ENCODE measurements around the gene USP38.

Gene USP38

DNA sequence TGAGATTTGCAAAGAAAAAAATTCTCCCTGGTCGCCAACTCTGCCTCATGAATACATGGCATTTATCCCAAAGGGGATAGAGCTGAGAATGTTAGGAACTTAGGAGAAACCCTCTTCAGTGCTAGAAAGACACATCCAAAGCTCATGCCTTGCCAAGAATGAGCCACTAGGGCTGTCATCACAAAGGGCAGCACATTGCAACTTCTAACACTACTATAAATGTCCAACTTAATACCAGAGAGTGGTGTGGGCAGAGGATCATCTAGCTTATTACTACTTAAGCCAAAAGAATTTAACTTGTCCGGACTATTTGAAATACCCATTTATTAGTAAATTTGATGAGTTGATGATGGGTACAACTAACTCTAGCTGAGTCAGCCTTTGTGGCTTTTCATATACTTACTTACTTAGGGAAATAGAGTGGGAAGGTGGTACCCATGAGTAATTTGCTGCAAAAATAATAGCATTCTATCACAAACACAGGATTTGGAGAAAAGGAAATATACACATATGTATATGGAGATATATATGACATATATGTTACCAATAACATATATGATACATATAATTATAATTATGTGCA is 85.6 kb downstream of the USP38 start:
- DNase-seq (ENCODE audit: low spot score): no peak
